ENCODE results near the gene ZGPAT.

GRCh38 chr20:63693083-63693732, 14.6 kb upstream of the ZGPAT start:
- TF ChIP-seq, protein P1, sequence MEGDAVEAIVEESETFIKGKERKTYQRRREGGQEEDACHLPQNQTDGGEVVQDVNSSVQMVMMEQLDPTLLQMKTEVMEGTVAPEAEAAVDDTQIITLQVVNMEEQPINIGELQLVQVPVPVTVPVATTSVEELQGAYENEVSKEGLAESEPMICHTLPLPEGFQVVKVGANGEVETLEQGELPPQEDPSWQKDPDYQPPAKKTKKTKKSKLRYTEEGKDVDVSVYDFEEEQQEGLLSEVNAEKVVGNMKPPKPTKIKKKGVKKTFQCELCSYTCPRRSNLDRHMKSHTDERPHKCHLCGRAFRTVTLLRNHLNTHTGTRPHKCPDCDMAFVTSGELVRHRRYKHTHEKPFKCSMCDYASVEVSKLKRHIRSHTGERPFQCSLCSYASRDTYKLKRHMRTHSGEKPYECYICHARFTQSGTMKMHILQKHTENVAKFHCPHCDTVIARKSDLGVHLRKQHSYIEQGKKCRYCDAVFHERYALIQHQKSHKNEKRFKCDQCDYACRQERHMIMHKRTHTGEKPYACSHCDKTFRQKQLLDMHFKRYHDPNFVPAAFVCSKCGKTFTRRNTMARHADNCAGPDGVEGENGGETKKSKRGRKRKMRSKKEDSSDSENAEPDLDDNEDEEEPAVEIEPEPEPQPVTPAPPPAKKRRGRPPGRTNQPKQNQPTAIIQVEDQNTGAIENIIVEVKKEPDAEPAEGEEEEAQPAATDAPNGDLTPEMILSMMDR (IDR thresholded peaks at IDR 0.05), result no peak
- no peak for TF ChIP-seq POLR2AphosphoS5 (IDR thresholded peaks at IDR 0.05)
- TF ChIP-seq EP300 (IDR thresholded peaks at IDR 0.05; ENCODE audit: low read depth), result no peak

All from transverse colon (tissue), 4 donors.